Placental epithelial cell (primary cell): ENCODE measurements around the gene MS4A10. TPM values are rescaled to one million over a fixed set of nuclear protein-coding genes. Genes with fewer than 3 reads are reported as not detected.

ENCODE experiments used
- total RNA-seq: library from RNA; depleted of rRNA; stranded (reverse); fragments of >200 nt; gene quantifications from 2 replicates; pipeline ENCODE4 v1.2.3, GENCODE V29; 2012

The MS4A10 gene
- not detected in 2 replicates for total RNA-seq

DNA sequence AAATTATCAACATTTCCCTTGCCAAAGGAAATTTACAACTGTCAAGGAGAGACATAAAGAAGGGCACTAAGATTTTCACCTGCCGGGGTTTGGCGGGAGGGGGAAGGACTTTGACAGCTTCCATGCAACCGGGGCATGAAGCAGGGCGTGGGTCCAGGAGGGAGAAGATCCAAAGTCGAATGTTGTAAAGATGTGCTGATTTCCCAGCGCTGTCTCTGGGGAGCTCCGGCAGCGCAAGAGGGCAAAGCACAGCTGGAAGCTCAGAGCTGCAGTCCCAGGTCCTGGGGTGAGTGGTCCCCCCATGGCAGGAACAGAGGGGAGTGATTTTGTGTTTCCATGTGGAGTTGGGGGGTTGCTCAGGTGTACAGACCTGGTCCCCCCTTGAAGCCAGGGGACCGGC, at the start of gene MS4A10:
Gene MS4A10, plus strand, starts transcription at position 198 of the 400 bp plus-strand sequence. CDS start 5,003 bp downstream, outside the sequence.

DNA sequence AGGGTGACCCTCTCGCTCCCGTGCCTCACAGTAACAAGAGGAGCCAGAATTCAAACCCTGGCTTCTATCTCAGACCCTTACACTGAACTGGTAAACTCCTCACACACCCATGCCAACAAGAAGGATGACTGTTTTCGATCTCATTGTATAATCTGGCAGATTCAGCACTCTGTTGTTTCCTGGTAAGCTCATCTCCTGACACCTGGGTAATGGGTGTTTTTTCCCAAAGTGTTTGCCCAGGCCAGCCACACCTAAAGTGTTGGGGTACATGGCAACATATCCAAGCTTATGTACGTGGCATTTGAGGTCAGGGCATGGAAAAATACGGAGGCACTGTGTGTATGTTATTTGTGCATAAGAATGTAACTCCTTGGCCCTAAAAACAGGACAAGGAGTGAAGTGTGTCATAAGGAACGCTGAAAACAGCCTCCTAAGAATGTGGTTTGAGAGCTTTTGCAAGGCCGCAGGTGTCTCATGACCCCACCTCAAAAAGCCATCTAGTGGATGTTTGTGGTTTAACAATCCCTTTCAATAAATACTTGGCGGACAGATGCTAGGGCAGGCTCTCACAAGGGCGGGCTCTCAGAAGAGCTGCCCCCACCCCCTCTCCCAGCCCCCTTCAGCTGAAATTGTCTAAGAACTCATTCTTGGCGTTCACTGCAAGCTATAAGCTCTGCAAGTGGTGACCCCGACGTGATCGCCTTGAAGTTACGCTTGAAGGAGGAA, 28.7 kb upstream of the MS4A10 start, which contains the start of gene MS4A15:
Gene MS4A15, plus strand, starts transcription at position 561 of the 726 bp plus-strand sequence. CDS start 6,867 bp downstream, outside the sequence.

GRCh38 chr11:60841797-60842667, 56.9 kb downstream of the MS4A10 start, which contains the start of gene CCDC86:
Gene CCDC86, plus strand, starts transcription at chr11:60842113. Its CDS starts 12 bp downstream, at chr11:60842125.

Other genes with a start within 250 kb of the MS4A10 start
- not detected in 2 replicates for gene MS4A8, start 85.7 kb upstream of the MS4A10 start, total RNA-seq
- gene MS4A18, start 60.6 kb upstream of the MS4A10 start, total RNA-seq, result not detected in 2 replicates
- gene MS4A15, start 28.5 kb upstream of the MS4A10 start, total RNA-seq, result not detected in 2 replicates
- 3.9 and 8.9 TPM in 2 replicates for gene CCDC86, start 56.8 kb downstream of the MS4A10 start, total RNA-seq
- not detected in 2 replicates for gene PTGDR2, start 70.6 kb downstream of the MS4A10 start, total RNA-seq
- gene ZP1, start 82.2 kb downstream of the MS4A10 start, total RNA-seq, result not detected in 2 replicates
- 28.7 and 72.3 TPM in 2 replicates for gene PRPF19, start 121.3 kb downstream of the MS4A10 start, total RNA-seq
- gene TMEM109, start 128.8 kb downstream of the MS4A10 start, total RNA-seq, result 43.6 and 59.3 TPM in 2 replicates
- gene TMEM132A, start 139.1 kb downstream of the MS4A10 start, total RNA-seq, result 61.7 and 75.8 TPM in 2 replicates
- 2.7 and 8.2 TPM in 2 replicates for gene SLC15A3, start 166.8 kb downstream of the MS4A10 start, total RNA-seq
- 0.65 TPM in 1 of 2 replicates, not detected in the other for gene CD6, start 186.3 kb downstream of the MS4A10 start, total RNA-seq